Thyroid gland (tissue), 4 donors: ENCODE results near the gene TAS2R3. TPM values are rescaled to one million over a fixed set of nuclear protein-coding genes. Genes with fewer than 3 reads are reported as not detected.
A peak's percentile ranks its signal among the peaks of the same experiment; 100 is the strongest.

ENCODE experiments used
- DNase-seq, 2 donors: peaks; one replicate each; pipeline ENCODE4 v3.0.0-alpha.2; 2019
- H3K27ac ChIP-seq, 3 donors: fragments of 200-600 bp; sonication (generic); 1 replicate in 2 of 3; 2 replicates in 1 of 3; pipeline ENCODE4 v1.5.1; 2016 to 2019; ENCODE audit warnings: mild to moderate bottlenecking in 1 of 3, moderate library complexity in 1 of 3
- H3K27me3 ChIP-seq: fragments of 200-600 bp; sonication (generic); one replicate; pipeline ENCODE4 v1.5.1; 2019
- H3K36me3 ChIP-seq, 2 donors: fragments of 200-600 bp; sonication (generic); one replicate each; pipeline ENCODE4 v1.5.1; 2016 to 2019
- H3K4me1 ChIP-seq, 2 donors: fragments of 200-600 bp; sonication (generic); one replicate each; pipeline ENCODE4 v1.5.1; 2017 to 2019
- H3K4me3 ChIP-seq, 3 donors: fragments of 200-600 bp; sonication (generic); replicated peaks in 1 of 3; 1 replicate in 2 of 3; 2 replicates in 1 of 3; pipeline ENCODE4 v1.5.1; 2016; ENCODE audit warnings: mild to moderate bottlenecking in 1 of 3
- H3K9me3 ChIP-seq: fragments of 200-600 bp; sonication (generic); one replicate; pipeline ENCODE4 v1.5.1; 2017
- CTCF ChIP-seq, 6 experiments: fragments of 200-600 bp in 3 of 6; fragments of 450-650 bp in 3 of 6; sonication (generic) in 3 of 6; IDR thresholded peaks; one replicate each; pipeline ENCODE4 v1.5.1; 2016 to 2019; ENCODE audit warnings: antibody characterized with exemption in 6 of 6, mild to moderate bottlenecking in 2 of 6, inconsistent platforms in 1 of 6, moderate library complexity in 1 of 6
- POLR2A ChIP-seq, 2 donors: fragments of 450-650 bp; IDR thresholded peaks; one replicate each; pipeline ENCODE4 v1.6.1; 2017; ENCODE audit warnings: antibody characterized with exemption in 2 of 2, mild to moderate bottlenecking in 2 of 2, moderate library complexity in 1 of 2
- WGBS, 2 donors: methylation state at CpG; one replicate each; pipeline ENCODE4 v1.1.5; 2017; 5-methylcytosine and 5-hydroxymethylcytosine counted together
- intact Hi-C: fragments of 100-400 bp; cut with DNase I; formaldehyde crosslinking; loops from one replicate; pipeline ENCODE4 v1.15.1; 2023
- total RNA-seq, 4 donors: library from RNA; depleted of rRNA; stranded (reverse); fragments of >200 nt; gene quantifications; one replicate each; pipeline ENCODE4 v1.2.3, GENCODE V29; 2016

Gene TAS2R3
- total RNA-seq, 4 donors from 2014 or later, result 3.0 to 11.1 (median 4.1) TPM

GRCh38 chr7:141722529-141722928 is 41.4 kb upstream of the TAS2R3 start:
- no peaks in the 10 kb centered on the region for H3K36me3 ChIP-seq
- H3K4me1 ChIP-seq, result no peaks in the 10 kb centered on the region
- TF ChIP-seq POLR2A (IDR thresholded peaks at IDR 0.05), result no peak
- TF ChIP-seq CTCF (IDR thresholded peaks at IDR 0.05), result no peak
- no peak for DNase-seq
- H3K27ac ChIP-seq, result no peak overlapping the region
- no peaks in the 10 kb centered on the region for H3K9me3 ChIP-seq
- H3K4me3 ChIP-seq, result no peak overlapping the region
- H3K27me3 ChIP-seq, result no peaks in the 10 kb centered on the region
- intact Hi-C loops, result no loop called here
- 90 to 94% methylated on average over 2 of the region's 2 CpGs for WGBS, 2 donors

GRCh38 chr7:141729020-141729419 is 34.9 kb upstream of the TAS2R3 start:
- H3K27me3 ChIP-seq, result no peaks in the 10 kb centered on the region
- no peak for TF ChIP-seq POLR2A (IDR thresholded peaks at IDR 0.05)
- no peak for TF ChIP-seq CTCF (IDR thresholded peaks at IDR 0.05)
- no peaks in the 10 kb centered on the region for H3K36me3 ChIP-seq
- H3K4me1 ChIP-seq, result no peaks in the 10 kb centered on the region
- no peak overlapping the region for H3K4me3 ChIP-seq
- intact Hi-C loops, result no loop called here
- no peaks in the 10 kb centered on the region for H3K9me3 ChIP-seq
- no peak for DNase-seq
- WGBS, 2 donors, result 89 to 95% methylated on average over 1 of the region's 1 CpG
- no peak overlapping the region for H3K27ac ChIP-seq

- TF ChIP-seq CTCF (IDR thresholded peaks at IDR 0.05) (peak in 4 of 6 experiments; percentile 4 to 58 (median 33)), POLR2A (IDR thresholded peaks at IDR 0.05) (no peak)
- H3K4me3 ChIP-seq, result no peak overlapping the region
- H3K9me3 ChIP-seq, result no peaks in the 10 kb centered on the region
- intact Hi-C loops, result loop anchor here (10.0 kb wide), 1 partner anchor 77 kb away; no protein-coding TSS in a partner anchor
- DNase-seq, result peak in 1 of 2 donors; percentile 13
- H3K36me3 ChIP-seq, result no peaks in the 10 kb centered on the region
- no peaks in the 10 kb centered on the region for H3K27me3 ChIP-seq
- WGBS, 2 donors, result 73 to 79% methylated on average over 20 to 23 of the region's 24 CpGs
- no peaks in the 10 kb centered on the region for H3K4me1 ChIP-seq
- H3K27ac ChIP-seq, result no peak overlapping the region
Observed at GRCh38 chr7:141731476-141732149, 32.3 kb upstream of the TAS2R3 start.

GRCh38 chr7:141737118-141737835 is 26.6 kb upstream of the TAS2R3 start:
- peak overlapping the region; percentile 80 to 84 (median 83) for H3K27ac ChIP-seq
- TF ChIP-seq POLR2A (IDR thresholded peaks at IDR 0.05) (no peak), CTCF (IDR thresholded peaks at IDR 0.05) (no peak)
- peaks cover 15 to 18% of the 10 kb centered on the region in 2 donors for H3K4me1 ChIP-seq
- WGBS, 2 donors, result 79 to 81% methylated on average over 11 of the region's 11 CpGs
- intact Hi-C loops, result loop anchor here (10.0 kb wide), 1 partner anchor 82 kb away; no protein-coding TSS in a partner anchor
- H3K27me3 ChIP-seq, result no peaks in the 10 kb centered on the region
- DNase-seq, result no peak
- H3K9me3 ChIP-seq, result no peaks in the 10 kb centered on the region
- H3K36me3 ChIP-seq, result peaks cover 11 to 14% of the 10 kb centered on the region in 2 donors
- peak overlapping the region in 2 of 3 donors; percentile 84 to 86 for H3K4me3 ChIP-seq
